Astrocyte of the hippocampus (primary cell): ENCODE data around the gene HTR1E.
A peak's percentile ranks its signal among the peaks of the same experiment; 100 is the strongest.
"Not testable (repeated sequence)": the region's sequence is repeated elsewhere in the genome, so short reads cannot be mapped to it uniquely, and the experiment has no call there.

Experiments
- DNase-seq: peaks from one replicate; pipeline ENCODE4 v3.0.0; 2011; ENCODE audit warnings: low read depth, low spot score

Gene HTR1E

GRCh38 chr6:86973088-86973487, 35.8 kb downstream of the HTR1E start:
- DNase-seq: no peak

- DNase-seq: no peak
These were observed 40.9 kb downstream of the HTR1E start for GRCh38 chr6:86978251-86978650.

DNA sequence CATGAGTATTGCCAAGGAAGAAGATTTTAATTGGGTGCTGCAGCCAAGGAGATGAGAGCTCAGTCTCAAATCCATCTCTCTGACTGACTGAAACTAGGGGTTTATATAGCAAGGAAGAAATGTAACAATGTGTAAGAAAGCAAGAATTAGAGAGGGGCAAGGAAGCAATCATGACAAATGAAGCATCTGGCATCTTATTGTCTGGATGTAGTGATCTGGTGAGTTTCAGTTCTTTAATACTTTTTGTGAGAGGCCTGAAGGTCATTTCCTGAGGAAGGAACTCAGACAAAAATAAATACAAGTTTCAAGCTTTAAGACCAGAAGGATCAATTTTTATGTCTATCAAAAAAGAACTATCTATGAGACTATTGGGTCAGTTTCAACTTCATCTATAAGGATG, 64.2 kb downstream of the HTR1E start:
- DNase-seq: no peak

GRCh38 chr6:87002391-87002790, 65.1 kb downstream of the HTR1E start:
- DNase-seq: not testable (repeated sequence)

GRCh38 chr6:87006541-87006940, 69.2 kb downstream of the HTR1E start:
- DNase-seq: not testable (repeated sequence)

GRCh38 chr6:87009581-87009980, 72.3 kb downstream of the HTR1E start:
- not testable (repeated sequence) for DNase-seq

DNA sequence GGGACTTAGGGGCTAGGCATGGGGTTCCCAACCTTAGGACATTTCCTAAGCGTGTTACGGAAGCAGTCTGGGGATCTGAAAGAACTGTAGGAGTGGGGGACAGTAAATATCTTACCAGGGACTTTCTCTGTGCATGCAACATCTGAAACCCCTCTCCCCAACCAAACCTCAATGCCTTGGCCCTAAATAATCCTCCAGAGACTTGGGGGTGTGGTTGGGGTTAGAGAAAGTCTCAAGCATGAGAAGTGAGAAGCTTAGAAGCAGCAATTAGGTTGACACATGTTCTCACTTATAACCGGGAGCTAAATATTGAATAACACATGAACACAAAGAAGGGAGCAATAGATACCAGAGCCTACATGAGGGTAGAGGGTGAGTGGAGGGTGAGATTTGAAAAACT, 74.7 kb downstream of the HTR1E start:
- no peak for DNase-seq

DNA sequence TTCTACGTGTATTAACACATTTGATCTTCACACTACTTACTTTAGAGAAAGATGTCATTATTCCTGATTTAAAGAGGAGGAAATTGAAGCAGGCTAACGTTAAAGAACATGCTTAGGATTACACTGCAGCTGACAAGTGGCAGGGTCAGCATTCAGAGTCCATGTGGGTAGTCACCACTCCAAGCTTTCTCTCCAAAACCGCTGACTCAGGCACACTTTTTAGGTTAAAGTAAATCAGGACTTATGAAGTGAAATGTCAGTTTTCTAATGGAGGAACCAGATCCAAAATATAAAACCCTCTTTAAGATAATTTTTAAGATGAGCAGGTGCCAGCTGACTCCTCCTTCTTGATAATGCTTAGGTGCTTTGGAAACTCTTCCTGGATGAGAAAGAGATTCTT, 75.4 kb downstream of the HTR1E start:
- DNase-seq: no peak

GRCh38 chr6:87016772-87017171, 79.4 kb downstream of the HTR1E start:
- no peak for DNase-seq

- DNase-seq: no peak
These were observed 89.7 kb downstream of the HTR1E start for GRCh38 chr6:87027021-87027420.

- peak; percentile 65 for DNase-seq
These were observed 92.5 kb downstream of the HTR1E start for GRCh38 chr6:87029711-87030314.

- no peak for DNase-seq
These were observed 103.4 kb downstream of the HTR1E start for GRCh38 chr6:87040729-87041128.

DNA sequence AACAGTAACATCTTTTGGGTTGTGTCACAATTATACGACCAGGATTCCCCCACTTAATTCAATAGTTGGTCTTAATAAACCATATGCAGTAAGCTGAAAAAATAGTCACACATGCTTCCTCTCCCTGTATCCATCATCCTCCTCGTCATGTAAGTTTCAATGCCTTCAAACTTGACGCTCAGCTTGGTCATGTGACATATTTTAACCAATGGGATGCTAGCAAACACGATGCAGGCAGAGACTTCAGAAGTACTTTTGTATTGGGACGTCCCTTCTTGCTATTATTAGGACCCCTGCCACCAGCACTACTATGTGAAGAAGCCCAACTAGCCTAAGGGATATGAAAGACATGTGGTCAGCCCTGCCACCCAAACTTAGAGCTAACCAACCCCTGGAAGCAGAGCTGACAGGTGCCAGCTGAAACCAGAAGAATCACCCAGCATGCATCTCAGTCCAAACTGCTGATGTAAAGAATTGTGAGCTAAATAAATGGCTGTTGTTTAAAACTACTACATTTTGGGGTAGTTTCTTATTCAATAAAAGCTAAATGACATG, 108.3 kb downstream of the HTR1E start:
- no peak for DNase-seq

- no peak for DNase-seq
These were observed 112.5 kb downstream of the HTR1E start for GRCh38 chr6:87049779-87050178.

- DNase-seq: no peak
These were observed 116.0 kb downstream of the HTR1E start for GRCh38 chr6:87053312-87053711.

DNA sequence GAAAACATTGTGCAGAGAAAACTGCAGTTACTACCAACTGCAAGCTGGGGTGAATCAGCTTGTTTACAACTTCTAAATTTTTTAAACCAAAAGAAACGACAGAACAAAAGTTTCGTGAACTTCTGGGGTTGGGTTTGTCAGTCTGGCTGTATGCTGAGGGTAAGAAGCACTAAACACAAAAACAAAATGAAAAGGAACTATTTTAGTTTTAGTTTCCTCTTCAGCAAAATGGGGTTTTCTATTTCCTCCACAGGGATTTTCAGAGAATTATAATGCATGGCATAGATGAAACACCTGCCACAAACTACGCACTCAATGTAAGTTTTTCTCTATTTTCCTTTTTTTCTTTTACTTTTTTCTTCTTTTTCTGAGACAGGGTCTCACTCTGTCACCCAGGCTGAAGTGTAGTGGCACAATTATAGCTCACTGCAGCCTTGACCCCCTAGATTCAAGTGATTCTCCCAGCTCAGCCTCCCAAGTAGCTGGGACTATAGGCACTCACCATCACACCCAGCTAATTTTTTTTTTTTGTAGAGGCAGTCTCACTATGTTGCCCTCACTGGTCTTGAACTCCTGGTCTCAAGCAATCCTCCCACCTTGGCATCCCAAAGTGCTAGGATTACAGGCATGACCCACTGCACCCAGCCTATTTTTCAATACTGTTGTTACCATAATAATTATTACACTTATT, 117.0 kb downstream of the HTR1E start:
- no peak for DNase-seq

DNA sequence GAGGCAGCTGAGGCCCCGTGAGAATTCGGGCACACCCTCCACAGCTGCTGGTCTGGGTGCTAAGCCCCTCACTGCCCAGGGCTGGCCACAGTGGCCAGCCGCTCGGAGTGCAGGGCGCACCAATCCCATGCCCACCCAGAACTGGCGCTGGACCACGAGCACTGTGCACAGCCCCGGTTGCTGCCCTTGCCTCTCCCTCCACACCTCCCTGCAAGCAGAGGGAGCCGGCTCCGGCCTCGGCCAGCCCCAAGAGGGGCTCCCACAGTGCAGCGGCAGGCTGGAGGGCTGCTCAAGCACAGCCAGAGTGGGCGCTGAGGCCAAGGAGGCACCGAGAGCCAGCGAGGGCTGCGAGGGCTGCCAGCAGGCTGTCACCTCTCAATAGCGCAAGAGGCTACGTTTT, 122.6 kb downstream of the HTR1E start:
- DNase-seq: no peak

GRCh38 chr6:87065117-87065516, 127.8 kb downstream of the HTR1E start:
- no peak for DNase-seq
